Kidney epithelial cell (primary cell): Measurements from ENCODE around the gene DTWD2. TPM values are rescaled to one million over a fixed set of nuclear protein-coding genes. Genes with fewer than 3 reads are reported as not detected.

Source experiments
- DNase-seq: peaks from one replicate; pipeline ENCODE4 v3.0.0-alpha.2; 2010; ENCODE audit warnings: low read depth
- H3K27me3 ChIP-seq: 2 replicates; pipeline ENCODE4 v1.6.0; 2011; ENCODE audit warnings: low read length; ENCODE audit not compliant: control insufficient read depth, insufficient read depth
- H3K36me3 ChIP-seq: 2 replicates; pipeline ENCODE4 v1.5.1; 2011; ENCODE audit warnings: low read length; ENCODE audit not compliant: control insufficient read depth, insufficient read depth
- H3K4me3 ChIP-seq: 2 replicates; pipeline ENCODE4 v1.5.1; 2011; ENCODE audit warnings: low read depth, mild to moderate bottlenecking, control low read depth, low read length
- total RNA-seq: library from RNA; depleted of rRNA; stranded (reverse); fragments of >200 nt; gene quantifications from 2 replicates; pipeline ENCODE4 v1.2.3, GENCODE V29; 2015
- TF ChIP-seq, protein P1 (sequence below): IDR thresholded peaks from 2 replicates; pipeline ENCODE4 v1.5.1; 2011; ENCODE audit warnings: mild to moderate bottlenecking, moderate library complexity, low read length, control low read depth, inconsistent platforms; ENCODE audit not compliant: insufficient read depth, poor library complexity, severe bottlenecking

Gene DTWD2, protein sequence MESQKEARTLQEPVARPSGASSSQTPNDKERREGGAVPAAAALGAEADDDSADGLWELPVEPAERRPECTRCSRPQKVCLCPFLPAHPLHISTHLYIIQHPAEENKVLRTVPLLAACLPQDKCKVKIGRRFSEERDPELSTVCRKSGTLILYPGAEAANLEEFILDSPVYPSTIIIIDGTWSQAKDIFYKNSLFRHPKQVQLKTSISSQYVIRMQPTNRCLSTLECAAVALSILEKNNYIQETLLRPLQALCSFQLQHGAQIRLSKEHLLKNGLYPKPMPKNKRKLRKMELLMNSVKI
- 5.3 and 7.9 TPM in 2 replicates for total RNA-seq

GRCh38 chr5:118987988-118988865 lies at the start of gene DTWD2:
DTWD2 (minus strand) TSS chr5:118988547; CDS start chr5:118988511, 36 bp downstream.
- no peaks in the 10 kb centered on the region for H3K36me3 ChIP-seq
- TF ChIP-seq, protein P1, sequence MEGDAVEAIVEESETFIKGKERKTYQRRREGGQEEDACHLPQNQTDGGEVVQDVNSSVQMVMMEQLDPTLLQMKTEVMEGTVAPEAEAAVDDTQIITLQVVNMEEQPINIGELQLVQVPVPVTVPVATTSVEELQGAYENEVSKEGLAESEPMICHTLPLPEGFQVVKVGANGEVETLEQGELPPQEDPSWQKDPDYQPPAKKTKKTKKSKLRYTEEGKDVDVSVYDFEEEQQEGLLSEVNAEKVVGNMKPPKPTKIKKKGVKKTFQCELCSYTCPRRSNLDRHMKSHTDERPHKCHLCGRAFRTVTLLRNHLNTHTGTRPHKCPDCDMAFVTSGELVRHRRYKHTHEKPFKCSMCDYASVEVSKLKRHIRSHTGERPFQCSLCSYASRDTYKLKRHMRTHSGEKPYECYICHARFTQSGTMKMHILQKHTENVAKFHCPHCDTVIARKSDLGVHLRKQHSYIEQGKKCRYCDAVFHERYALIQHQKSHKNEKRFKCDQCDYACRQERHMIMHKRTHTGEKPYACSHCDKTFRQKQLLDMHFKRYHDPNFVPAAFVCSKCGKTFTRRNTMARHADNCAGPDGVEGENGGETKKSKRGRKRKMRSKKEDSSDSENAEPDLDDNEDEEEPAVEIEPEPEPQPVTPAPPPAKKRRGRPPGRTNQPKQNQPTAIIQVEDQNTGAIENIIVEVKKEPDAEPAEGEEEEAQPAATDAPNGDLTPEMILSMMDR = peak; percentile 77
- no peaks in the 10 kb centered on the region for H3K27me3 ChIP-seq
- peak; percentile 68 for DNase-seq
- H3K4me3 ChIP-seq = peak within 1 kb of the TSS; percentile 86

DNA sequence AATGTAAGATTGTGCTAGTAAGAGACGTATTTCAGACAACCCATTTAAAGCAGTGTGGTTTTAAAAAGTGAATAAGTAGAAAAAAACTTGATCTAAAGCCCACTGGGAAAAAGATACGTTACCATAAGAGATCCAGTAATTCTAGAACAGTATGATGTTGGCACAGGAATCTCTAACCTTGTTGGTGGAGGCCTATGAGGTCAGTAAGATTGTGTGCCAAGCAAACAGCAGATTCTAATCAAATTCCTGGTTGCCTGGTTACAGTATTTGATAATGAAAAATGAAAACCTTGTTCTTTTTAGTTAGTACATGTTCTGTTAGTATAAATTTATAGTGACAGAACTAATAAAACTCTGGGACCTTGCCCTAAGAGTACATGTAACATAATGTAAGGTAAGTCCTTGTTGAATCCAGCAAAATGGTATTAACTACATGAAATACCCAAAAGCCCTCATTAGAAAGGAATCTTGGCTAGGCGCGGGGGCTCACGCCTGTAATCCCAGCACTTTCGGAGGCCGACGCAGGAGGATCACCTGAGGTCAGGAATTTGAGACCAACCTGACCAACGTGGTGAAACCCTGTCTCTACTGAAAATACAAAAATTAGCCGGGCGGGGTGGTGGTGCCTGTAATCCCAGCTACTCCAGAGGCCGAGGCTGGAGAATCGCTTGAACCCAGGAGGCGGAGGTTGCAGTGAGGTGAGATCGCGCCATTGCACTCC lies 49.3 kb upstream of the DTWD2 start:
- no peak overlapping the region for H3K4me3 ChIP-seq
- H3K36me3 ChIP-seq = no peaks in the 10 kb centered on the region
- H3K27me3 ChIP-seq = no peaks in the 10 kb centered on the region
- TF ChIP-seq, protein P1 = no peak
- DNase-seq = no peak

DNA sequence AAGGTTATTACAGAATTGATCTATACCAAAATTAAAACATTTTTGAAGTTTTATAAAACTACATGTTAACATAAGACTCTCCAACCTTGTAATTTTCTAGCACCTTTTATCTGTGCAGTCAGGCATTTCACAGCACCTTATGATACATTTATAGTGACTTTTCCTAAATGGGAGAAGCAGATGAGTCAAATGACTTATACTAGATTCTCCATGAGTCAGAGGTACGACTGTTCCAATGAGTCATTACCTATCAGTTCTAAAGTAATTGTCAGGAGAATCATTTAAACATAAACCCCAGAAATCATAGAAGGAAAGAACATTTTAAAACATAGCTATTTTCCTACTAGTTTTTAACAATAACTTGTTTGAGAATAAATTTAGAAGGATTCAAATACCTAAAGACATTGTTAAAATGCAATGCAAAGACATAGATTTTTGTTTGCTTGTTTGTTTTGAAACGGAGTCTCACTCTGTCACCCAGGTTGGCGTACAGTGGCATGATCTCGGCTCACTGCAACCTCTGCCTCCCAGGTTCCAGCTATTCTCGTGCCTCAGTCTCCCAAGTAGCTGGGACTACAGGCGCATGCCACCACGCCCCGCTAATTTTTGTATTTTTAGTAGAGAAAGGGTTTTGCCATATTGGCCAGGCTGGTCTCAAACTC lies 47.9 kb upstream of the DTWD2 start:
- no peaks in the 10 kb centered on the region for H3K27me3 ChIP-seq
- DNase-seq = peak; percentile 65
- no peak overlapping the region for H3K4me3 ChIP-seq
- no peaks in the 10 kb centered on the region for H3K36me3 ChIP-seq
- TF ChIP-seq, protein P1 = no peak

GRCh38 chr5:119033135-119033534 lies 44.8 kb upstream of the DTWD2 start:
- TF ChIP-seq, protein P1 = no peak
- no peak for DNase-seq
- Histone ChIP-seq H3K4me3 (no peak overlapping the region), H3K36me3 (no peaks in the 10 kb centered on the region), H3K27me3 (no peaks in the 10 kb centered on the region)

- Histone ChIP-seq H3K36me3 (no peaks in the 10 kb centered on the region), H3K27me3 (no peaks in the 10 kb centered on the region), H3K4me3 (no peak overlapping the region)
- no peak for DNase-seq
- TF ChIP-seq, protein P1 = no peak
Measured at GRCh38 chr5:119032656-119033055, 44.3 kb upstream of the DTWD2 start.
